B cell (primary cell): ENCODE data around the gene MAS1L.

Experiments
- CTCF ChIP-seq: fragments of 200-600 bp; IDR thresholded peaks from one replicate; pipeline ENCODE4 v1.8.0; 2022; ENCODE audit warnings: antibody characterized with exemption, mild to moderate bottlenecking
- EZH2 ChIP-seq: IDR thresholded peaks from 2 replicates; pipeline ENCODE4 v1.6.1; 2012; ENCODE audit warnings: borderline replicate concordance, low read depth, mild to moderate bottlenecking, moderate library complexity, low read length; ENCODE audit not compliant: insufficient read depth, poor library complexity, severe bottlenecking

DNA sequence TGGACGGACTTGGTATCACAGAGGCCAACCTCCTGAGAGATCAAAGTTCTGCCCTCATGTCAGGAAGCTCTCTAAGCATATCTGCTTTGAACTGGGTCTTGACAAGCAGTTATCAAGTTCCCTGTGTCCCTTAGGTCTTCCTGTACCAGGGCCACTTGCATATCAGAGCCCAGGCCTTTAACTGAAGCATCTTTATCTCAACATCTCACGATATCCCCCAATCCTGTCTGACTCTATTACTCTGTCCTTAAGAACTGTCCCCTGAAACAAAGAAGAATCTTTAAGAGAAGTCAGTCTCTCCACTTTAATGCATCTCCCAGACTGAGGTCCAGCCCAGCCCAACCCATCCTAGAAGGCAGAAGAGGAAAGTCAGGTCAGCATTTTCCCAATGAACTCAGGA, 8.2 kb downstream of the MAS1L start:
- TF ChIP-seq CTCF (no peak), EZH2 (no peak)
